Measurements from ENCODE around the gene GAB2. TPM values are rescaled to one million over a fixed set of nuclear protein-coding genes. Genes with fewer than 3 reads are reported as not detected.

The GAB2 gene
- total and polyA plus RNA-seq, 2 of the 13 experiments (the other 11 are each of a cell fraction or from before 2014, with no cell fraction given): 4.1 to 8.6 TPM

DNA sequence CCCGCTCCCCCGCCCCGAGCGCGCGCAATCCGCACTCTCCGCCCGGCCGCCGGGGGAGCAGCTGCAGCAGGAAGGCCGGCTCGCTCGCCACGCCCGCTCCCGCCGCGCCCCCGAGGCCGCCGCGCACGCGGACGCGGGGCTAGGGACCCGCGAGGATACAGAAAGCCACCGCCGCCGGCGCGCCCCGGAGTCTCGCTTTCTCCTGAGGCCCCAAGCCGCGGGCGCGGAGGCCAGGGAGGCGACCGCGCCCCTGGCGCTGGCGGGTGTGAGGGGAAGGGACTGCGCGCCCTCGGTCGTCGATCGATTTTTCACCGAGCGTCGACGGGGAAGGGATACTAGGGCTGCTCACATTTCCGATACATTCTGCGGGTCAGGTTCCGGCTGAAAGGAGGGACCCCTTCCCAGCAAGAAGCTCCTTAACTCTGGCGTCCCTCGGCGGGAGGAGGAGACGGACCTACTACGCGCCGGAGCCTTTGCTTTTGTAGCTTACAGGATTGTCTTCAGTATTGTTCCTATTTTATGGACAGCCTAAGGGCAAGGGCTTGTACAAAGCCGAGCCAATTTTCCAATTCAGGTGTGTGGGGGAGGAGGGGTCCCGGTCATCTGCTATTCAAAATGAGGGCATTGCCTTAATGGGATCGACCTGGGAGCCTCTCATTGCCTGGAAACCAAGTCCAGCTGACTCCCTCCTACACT, 416 bp upstream of the GAB2 start (continued):
- TF ChIP-seq PRDM15 (CRISPR knock-in tag; IDR thresholded peaks at IDR 0.05): no peak
- no peak for TF ChIP-seq ZNF33A (CRISPR knock-in tag; IDR thresholded peaks at IDR 0.05; ENCODE audit: borderline replicate concordance)
- TF ChIP-seq ZNF510 (CRISPR knock-in tag; IDR thresholded peaks at IDR 0.05; ENCODE audit: low read depth): no peak
- no peak for TF ChIP-seq ZNF20 (CRISPR knock-in tag; IDR thresholded peaks at IDR 0.05)
- TF ChIP-seq KLF9 (CRISPR knock-in tag; IDR thresholded peaks at IDR 0.05; ENCODE audit: low read depth): no peak
- TF ChIP-seq KDM1A (CRISPR knock-in tag; IDR thresholded peaks at IDR 0.05): no peak
- no peak for TF ChIP-seq SNAI1 (CRISPR knock-in tag; IDR thresholded peaks at IDR 0.05; ENCODE audit: borderline replicate concordance)
- no peak for TF ChIP-seq ZNF75D (CRISPR knock-in tag; IDR thresholded peaks at IDR 0.05; ENCODE audit: borderline replicate concordance)
- peak; percentile 69; the same call in 1 of the 2 replicates for TF ChIP-seq NFKB2 (CRISPR knock-in tag; IDR thresholded peaks at IDR 0.05; ENCODE audit: borderline replicate concordance)
- no peak; the same call in 1 of the 2 replicates for TF ChIP-seq ZBTB7B (CRISPR knock-in tag; IDR thresholded peaks at IDR 0.05)
- TF ChIP-seq ZNF292 (CRISPR knock-in tag; IDR thresholded peaks at IDR 0.05; ENCODE audit: borderline replicate concordance, low read depth): no peak
- no peak for TF ChIP-seq ZNF781 (CRISPR knock-in tag; IDR thresholded peaks at IDR 0.05; ENCODE audit: borderline replicate concordance, not compliant biosample characterization)
- TF ChIP-seq NCOR1 (IDR thresholded peaks at IDR 0.05; ENCODE audit: borderline replicate concordance, low read length): no peak
- TF ChIP-seq STAT6 (CRISPR knock-in tag; IDR thresholded peaks at IDR 0.05; ENCODE audit: borderline replicate concordance): no peak
- 0 out of 2 replicates have a peak, but pooled peaks have one; percentile 28 for TF ChIP-seq DR1 (CRISPR knock-in tag; IDR thresholded peaks at IDR 0.05)
- no peak for TF ChIP-seq ZSCAN21 (CRISPR knock-in tag; IDR thresholded peaks at IDR 0.05; ENCODE audit: borderline replicate concordance)
- no peak for TF ChIP-seq ZNF558 (CRISPR knock-in tag; IDR thresholded peaks at IDR 0.05; ENCODE audit: borderline replicate concordance)
- no peak for TF ChIP-seq ZNF468 (CRISPR knock-in tag; IDR thresholded peaks at IDR 0.05)
- peak; percentile 37; the same call in 1 of the 2 replicates for TF ChIP-seq ZMYM4 (CRISPR knock-in tag; IDR thresholded peaks at IDR 0.05)
- TF ChIP-seq CHD2 (IDR thresholded peaks at IDR 0.05; ENCODE audit: low read depth, low read length): no peak
- TF ChIP-seq FIP1L1 (IDR thresholded peaks at IDR 0.05; ENCODE audit: borderline replicate concordance, insufficient read depth, low read depth, low read length): no peak
- TF ChIP-seq, protein P1, sequence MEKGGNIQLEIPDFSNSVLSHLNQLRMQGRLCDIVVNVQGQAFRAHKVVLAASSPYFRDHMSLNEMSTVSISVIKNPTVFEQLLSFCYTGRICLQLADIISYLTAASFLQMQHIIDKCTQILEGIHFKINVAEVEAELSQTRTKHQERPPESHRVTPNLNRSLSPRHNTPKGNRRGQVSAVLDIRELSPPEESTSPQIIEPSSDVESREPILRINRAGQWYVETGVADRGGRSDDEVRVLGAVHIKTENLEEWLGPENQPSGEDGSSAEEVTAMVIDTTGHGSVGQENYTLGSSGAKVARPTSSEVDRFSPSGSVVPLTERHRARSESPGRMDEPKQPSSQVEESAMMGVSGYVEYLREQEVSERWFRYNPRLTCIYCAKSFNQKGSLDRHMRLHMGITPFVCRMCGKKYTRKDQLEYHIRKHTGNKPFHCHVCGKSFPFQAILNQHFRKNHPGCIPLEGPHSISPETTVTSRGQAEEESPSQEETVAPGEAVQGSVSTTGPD (CRISPR knock-in tag; IDR thresholded peaks at IDR 0.05): no peak
- TF ChIP-seq ATAD3A (CRISPR knock-in tag; IDR thresholded peaks at IDR 0.05): no peak
